ENCODE measurements around the gene SMC6. TPM values are rescaled to one million over a fixed set of nuclear protein-coding genes. Genes with fewer than 3 reads are reported as not detected.
A peak's percentile ranks its signal among the peaks of the same experiment; 100 is the strongest.

The SMC6 gene
- 10 to 100 TPM; 33.1 to 39.8 (median 33.9) TPM for polyA plus RNA-seq (ENCODE audit: insufficient read length in 3 of 3)
- long read RNA-seq, donor 1, result 0 reads
- long read RNA-seq, donor 2, result 0 reads
- long read RNA-seq, donor 3, full-length matches to known transcripts, result 2 of 2 reads
- long read RNA-seq, donor 3, partial matches to known transcripts, result 0 of 2 reads
- long read RNA-seq, donor 3, other reads (novel, unspliced or antisense), result 0 of 2 reads
- long read RNA-seq, donor 4, result 0 reads
- long read RNA-seq, donor 5, result 0 reads
- long read RNA-seq, donor 6, partial matches to known transcripts, result 5 of 6 reads
- long read RNA-seq, donor 6, other reads (novel, unspliced or antisense), result 0 of 6 reads
- long read RNA-seq, donor 7, result 0 reads
- long read RNA-seq, donor 8, result 0 reads
- long read RNA-seq, donor 9, full-length matches to known transcripts, result 1 of 1 reads
- long read RNA-seq, donor 9, partial matches to known transcripts, result 0 of 1 reads
- long read RNA-seq, donor 9, other reads (novel, unspliced or antisense), result 0 of 1 reads
- long read RNA-seq, donor 10, partial matches to known transcripts, result 5 of 7 reads
- long read RNA-seq, donor 10, other reads (novel, unspliced or antisense), result 0 of 7 reads
- long read RNA-seq, donor 11, result 0 reads
- long read RNA-seq, donor 12, result 0 reads
- long read RNA-seq, donor 13, full-length matches to known transcripts, result 1 of 18 reads
- long read RNA-seq, donor 13, partial matches to known transcripts, result 17 of 18 reads
- long read RNA-seq, donor 13, other reads (novel, unspliced or antisense), result 0 of 18 reads
- long read RNA-seq, donor 14, partial matches to known transcripts, result 0 of 2 reads
- long read RNA-seq, donor 14, other reads (novel, unspliced or antisense), result 0 of 2 reads
- long read RNA-seq, donor 15, result 0 reads
- long read RNA-seq, donor 16, partial matches to known transcripts, result 0 of 1 reads
- long read RNA-seq, donor 16, other reads (novel, unspliced or antisense), result 0 of 1 reads

GRCh38 chr2:17753803-17754663 is at the start of gene SMC6, which contains the start of gene GEN1:
Gene SMC6, minus strand, starts transcription at chr2:17753810. Its CDS starts 7,864 bp downstream, at chr2:17745946.
Gene GEN1, plus strand, starts transcription at chr2:17754138. Its CDS starts 5,806 bp downstream, at chr2:17759944.
- DNase-seq (ENCODE audit: extremely low read depth in 1 of 11, low read depth in 9 of 11, low spot score in 4 of 11), result peak; percentile 77 to 88 (median 84)

GRCh38 chr2:17800693-17801458 is 47.3 kb upstream of the SMC6 start:
- no peak for DNase-seq (ENCODE audit: extremely low read depth in 1 of 11, low read depth in 9 of 11, low spot score in 4 of 11)

GRCh38 chr2:17800219-17800618 is 46.6 kb upstream of the SMC6 start:
- peak in 3 of 11 donors; percentile 25 to 43 (median 33) for DNase-seq (ENCODE audit: extremely low read depth in 1 of 11, low read depth in 9 of 11, low spot score in 4 of 11)

- DNase-seq (ENCODE audit: extremely low read depth in 1 of 11, low read depth in 9 of 11, low spot score in 4 of 11), result no peak
Measured at GRCh38 chr2:17799301-17800120, 45.9 kb upstream of the SMC6 start.

- no peak for DNase-seq (ENCODE audit: extremely low read depth in 1 of 11, low read depth in 9 of 11, low spot score in 4 of 11)
Measured at GRCh38 chr2:17798338-17798737, 44.7 kb upstream of the SMC6 start.

GRCh38 chr2:17795309-17795708 is 41.7 kb upstream of the SMC6 start:
- DNase-seq (ENCODE audit: extremely low read depth in 1 of 11, low read depth in 9 of 11, low spot score in 4 of 11), result no peak

GRCh38 chr2:17793803-17794354 is 40.3 kb upstream of the SMC6 start:
- no peak for DNase-seq (ENCODE audit: extremely low read depth in 1 of 11, low read depth in 9 of 11, low spot score in 4 of 11)

- DNase-seq (ENCODE audit: extremely low read depth in 1 of 11, low read depth in 9 of 11, low spot score in 4 of 11), result peak in 1 of 11 donors; percentile 37
Measured at GRCh38 chr2:17793296-17793695, 39.7 kb upstream of the SMC6 start.

GRCh38 chr2:17792515-17792914 is 38.9 kb upstream of the SMC6 start:
- DNase-seq (ENCODE audit: extremely low read depth in 1 of 11, low read depth in 9 of 11, low spot score in 4 of 11), result no peak

- DNase-seq (ENCODE audit: extremely low read depth in 1 of 11, low read depth in 9 of 11, low spot score in 4 of 11), result no peak
Measured at GRCh38 chr2:17791817-17792130, 38.2 kb upstream of the SMC6 start.

GRCh38 chr2:17791121-17791816 is 37.7 kb upstream of the SMC6 start:
- peak in 2 of 11 donors; percentile 20 to 39 for DNase-seq (ENCODE audit: extremely low read depth in 1 of 11, low read depth in 9 of 11, low spot score in 4 of 11)

- DNase-seq (ENCODE audit: extremely low read depth in 1 of 11, low read depth in 9 of 11, low spot score in 4 of 11), result no peak
Measured at GRCh38 chr2:17790536-17790935, 36.9 kb upstream of the SMC6 start.

GRCh38 chr2:17788773-17789172 is 35.2 kb upstream of the SMC6 start:
- DNase-seq (ENCODE audit: extremely low read depth in 1 of 11, low read depth in 9 of 11, low spot score in 4 of 11), result no peak

- no peak for DNase-seq (ENCODE audit: extremely low read depth in 1 of 11, low read depth in 9 of 11, low spot score in 4 of 11)
Measured at GRCh38 chr2:17786727-17787126, 33.1 kb upstream of the SMC6 start.

- no peak for DNase-seq (ENCODE audit: extremely low read depth in 1 of 11, low read depth in 9 of 11, low spot score in 4 of 11)
Measured at GRCh38 chr2:17781482-17781881, 27.9 kb upstream of the SMC6 start.

GRCh38 chr2:17780546-17780945 is 26.9 kb upstream of the SMC6 start:
- DNase-seq (ENCODE audit: extremely low read depth in 1 of 11, low read depth in 9 of 11, low spot score in 4 of 11), result no peak

GRCh38 chr2:17772532-17772931 is 18.9 kb upstream of the SMC6 start:
- DNase-seq (ENCODE audit: extremely low read depth in 1 of 11, low read depth in 9 of 11, low spot score in 4 of 11), result no peak
